Stimulated activated CD8-positive, alpha-beta memory T cell treated with anti-CD3 and anti-CD28 coated beads, Interleukin-7, amount 100 ng/mL, for 4 hours (primary cell): Measurements from ENCODE around the gene RGS10.

Source experiments
- DNase-seq, 2 donors: peaks; one replicate each; pipeline ENCODE4 v3.0.0-alpha.2; 2020; ENCODE audit warnings: low read depth in 2 of 2

RGS10 gene

DNA sequence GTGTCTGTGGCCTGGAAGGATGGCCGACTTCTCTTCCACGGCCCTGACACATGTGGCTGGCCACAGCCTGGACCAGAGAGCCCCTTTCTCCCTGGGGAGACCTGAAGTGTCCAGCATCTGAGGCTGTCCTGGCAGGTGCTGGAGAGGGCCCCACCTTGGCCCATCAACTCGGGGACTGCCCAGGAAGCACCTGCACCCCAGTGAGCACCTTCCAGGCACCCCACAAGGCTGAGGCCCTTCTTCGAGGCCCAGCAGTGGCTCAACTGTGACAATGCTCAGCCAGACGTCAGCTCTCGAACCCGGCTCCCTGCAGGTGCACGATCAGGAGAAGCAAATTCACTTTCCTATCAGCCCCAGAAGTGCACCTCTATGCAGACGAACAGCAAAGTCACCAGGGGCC lies 24.3 kb downstream of the RGS10 start:
- no peak for DNase-seq

DNA sequence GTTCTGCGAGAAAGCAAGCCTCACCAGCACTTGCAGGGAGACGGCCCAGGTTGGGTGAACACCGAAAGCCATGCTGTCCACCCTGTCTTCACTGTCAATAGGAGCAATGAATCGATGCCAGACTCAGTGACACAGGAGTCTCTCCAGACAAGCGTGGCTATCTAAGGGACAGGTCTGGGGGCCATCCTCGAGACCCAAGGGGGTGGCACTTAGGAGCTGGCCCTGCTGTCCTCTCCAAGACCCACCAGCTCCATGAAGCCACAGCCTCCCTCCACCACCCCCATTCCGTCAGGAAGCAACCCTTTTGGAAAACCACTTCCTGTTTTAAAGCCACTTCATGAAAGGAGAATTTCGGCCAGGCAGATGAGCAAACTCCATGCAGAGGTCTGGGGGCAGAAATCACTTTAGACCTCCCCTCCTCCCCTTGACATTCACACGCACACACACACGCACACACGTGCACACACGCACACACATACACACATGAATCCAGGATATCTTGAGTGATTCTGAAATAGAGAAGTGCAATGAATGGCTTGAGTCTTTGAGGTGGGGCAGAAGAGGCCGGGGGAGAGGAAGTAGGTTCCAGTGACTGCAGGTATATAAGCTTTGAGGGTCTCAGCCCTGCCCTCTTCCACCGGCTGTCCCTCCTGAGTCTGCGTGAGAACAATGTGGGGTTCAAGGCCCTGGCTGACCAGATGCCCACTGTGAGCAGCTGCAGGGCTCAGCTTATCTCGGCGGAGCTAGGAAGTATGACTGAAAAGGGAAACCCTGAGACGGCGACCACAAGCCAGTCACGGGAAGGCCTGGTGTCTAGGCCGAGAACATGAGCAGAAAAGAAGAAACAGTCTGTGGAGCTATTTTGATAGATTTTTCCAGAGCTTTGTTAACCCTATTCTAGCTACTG lies 25.0 kb downstream of the RGS10 start:
- peak in 1 of 2 donors; percentile 40 for DNase-seq

DNA sequence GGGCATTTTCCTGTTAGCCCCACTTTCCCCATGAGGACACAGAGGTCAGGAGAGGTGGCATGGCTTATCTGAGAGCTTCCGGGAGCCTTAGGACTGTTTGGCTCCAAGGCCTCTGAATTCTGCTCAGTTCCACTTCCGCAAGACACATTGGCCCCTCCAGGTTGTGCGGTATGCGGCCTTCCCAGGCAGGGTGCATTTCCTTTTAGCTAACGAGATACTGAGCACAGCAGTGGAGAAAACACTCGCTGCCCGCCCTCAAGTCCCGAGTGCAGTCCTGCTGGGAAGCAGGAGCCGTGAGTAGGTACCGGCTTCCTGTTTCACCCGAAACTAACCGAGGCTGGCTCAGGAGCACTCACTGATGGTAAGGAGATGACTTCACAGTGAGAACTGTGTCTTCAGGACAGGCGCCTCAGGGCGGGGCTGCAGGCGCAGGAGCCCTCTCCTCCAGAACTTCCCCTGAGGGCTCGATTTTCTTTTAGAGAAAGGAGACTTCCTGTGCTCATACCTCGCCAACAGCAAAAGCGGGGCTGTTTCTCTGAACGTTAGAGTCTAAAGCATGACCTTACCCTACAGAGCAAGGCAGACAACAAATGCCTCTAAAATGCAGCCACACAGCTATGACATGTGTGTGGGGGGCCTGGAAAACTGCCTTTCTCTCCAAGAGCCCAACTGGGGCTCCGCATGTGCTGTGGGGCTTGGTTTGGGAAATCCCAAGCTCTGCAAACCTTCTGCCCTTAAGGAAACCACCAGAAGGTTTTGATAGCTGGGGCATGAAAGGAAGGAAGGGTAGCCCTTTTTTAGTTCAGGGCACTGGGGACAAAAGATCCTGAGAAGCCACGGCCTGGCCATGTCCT lies 25.9 kb downstream of the RGS10 start:
- peak in 1 of 2 donors; percentile 24 for DNase-seq

DNA sequence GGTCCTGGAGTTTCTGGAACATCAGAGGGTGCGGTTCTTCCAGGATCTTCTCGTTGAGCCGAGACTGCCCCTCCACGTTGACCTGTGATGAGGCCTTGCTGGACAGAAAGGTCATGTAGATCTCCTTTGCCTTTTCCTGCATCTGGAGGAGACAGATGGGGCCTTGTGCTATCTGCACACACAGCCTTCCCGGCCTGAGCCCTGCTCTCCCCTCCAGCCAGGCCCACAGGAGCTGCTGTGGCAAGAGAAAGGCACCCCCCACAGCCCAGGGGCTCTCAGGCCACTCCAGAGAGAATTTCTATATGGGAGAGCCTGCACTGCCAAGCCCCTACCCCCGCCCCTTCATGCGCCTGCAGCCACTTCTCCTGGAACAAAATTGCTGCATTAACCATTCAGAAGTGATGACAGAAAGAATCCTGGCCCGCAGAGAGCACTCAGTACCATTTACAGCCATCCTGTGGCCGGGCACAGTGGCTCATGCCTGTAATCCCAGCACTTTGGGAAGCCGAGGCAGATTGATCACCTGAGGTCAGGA lies 26.9 kb downstream of the RGS10 start:
- DNase-seq: no peak

DNA sequence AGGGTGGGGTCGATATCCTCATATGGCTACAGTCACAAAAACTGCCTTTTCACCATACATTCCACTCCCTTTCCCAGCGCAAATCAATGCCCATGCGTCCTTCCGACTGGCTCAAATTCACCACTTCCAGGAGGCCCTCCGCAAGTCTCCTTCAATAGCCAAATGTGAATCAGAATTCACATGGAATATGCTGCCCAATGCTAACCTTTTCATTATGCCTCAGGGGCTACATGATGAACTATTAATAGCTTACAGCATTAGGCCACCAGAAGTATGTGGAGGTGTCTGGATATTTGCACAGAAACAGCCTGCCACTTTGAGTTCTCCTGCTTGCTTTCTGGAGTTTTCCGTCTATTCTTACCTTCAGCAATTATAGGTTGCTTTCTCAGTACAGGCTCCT lies 27.7 kb downstream of the RGS10 start:
- no peak for DNase-seq

DNA sequence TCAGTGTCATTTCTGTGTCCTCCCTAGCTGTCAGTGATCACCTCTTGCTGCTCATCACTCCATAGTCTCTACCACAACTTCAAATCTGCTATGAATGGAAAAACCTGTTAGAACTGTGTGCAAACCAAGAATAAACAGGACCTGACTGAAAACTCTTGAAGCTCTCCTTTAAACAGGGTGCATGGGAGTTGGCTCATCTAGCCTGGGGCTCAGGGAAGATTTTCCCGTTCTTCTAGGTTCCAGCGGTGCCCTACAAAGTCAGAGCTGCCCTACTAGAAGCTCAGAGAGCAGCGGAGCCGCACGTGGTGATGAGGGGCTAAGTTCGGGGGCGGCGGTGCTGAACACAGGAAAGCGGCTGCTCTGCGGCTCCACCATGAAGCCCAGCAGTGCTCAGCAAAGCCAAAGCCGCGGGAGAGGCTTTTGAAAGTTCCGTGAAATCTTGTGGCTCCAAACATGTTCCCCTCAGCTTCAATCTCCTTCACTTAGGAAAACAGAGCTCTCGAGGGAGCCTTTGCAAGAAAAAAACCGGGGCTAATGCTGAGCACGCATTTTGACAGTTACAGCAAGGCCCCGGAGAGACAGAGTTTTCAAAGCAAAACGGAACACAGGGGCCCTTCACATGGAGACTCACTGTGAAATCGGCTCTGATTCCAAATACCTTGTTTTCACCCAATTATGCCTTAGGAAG lies 30.5 kb downstream of the RGS10 start:
- DNase-seq: no peak

DNA sequence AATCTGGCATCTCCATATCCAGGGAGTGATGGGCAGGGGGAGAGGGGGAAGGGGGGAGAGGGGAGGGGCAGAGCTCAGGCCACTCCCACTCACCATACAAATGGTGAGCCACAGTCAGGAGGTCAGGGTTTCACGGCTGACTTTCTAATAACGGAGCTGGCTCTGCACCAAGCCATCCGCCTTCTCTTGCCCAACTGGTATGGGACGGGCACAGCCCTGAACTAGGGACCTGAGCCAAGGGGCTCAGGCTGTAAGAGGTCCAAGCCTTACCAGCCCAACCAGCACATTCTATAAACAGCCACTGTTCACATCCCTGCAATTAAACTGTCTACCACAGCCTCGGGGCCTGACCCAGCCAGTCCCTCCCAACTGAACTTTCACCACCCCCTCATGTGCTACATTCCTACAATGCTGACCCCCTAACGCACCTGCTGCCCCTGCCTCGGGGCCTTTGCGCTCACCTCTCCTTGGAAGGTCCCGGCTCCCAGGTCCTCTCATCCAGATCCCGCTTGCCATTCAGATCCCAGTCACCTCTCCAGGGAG lies 32.5 kb downstream of the RGS10 start:
- no peak for DNase-seq

DNA sequence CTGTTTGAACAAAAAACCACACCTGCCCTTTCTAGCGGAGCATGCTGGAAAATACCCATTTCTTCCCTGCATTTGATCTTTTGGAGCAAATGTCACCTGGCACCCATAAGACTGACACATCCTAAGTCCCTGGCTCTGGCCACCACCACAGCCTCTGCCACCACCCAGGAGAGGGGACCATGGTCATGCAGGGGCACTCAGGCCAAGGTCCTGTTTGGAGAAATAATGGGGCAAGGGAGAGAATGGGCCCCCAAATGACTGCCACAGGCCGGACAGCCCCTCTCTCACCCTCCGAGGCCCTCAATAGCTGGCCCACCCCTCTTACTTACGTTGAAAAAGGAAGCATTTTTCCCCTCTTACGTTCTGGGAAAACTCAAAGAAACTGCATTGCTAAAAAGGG lies 35.4 kb downstream of the RGS10 start:
- DNase-seq: no peak

DNA sequence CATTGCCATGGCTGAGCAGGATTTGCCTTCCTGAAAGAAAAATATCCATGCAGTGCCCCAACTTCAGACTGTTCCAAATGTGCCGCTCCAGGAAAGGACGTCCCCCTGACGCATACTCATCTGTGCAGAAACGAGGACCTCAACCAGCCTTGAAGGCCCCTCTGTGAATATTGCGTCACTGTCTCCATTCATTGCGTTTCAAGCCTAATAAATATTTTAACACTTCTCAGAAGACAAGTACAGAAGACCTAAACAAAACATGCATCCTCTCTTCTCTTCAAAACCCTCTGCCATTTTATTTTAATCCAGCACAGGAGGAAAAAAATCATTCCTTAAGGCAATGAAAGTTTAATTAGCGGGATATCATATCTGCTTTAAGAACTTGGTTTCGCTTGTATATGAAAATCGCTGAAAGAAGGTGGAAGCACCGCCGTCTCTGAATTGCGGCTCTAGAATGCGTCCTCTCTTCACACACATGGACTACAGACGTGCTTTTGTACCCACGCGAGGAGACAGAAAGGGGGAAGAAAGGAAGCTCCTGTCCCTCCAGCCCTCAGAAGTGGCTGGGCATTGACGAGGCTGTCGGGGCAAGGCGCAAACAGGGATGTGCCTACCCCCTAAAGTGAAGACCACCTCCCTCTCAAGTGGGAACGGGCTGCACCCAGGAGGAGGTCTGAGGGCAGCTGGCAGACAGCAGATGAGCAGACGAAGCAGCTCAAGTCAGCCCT lies 36.8 kb downstream of the RGS10 start:
- DNase-seq: no peak

DNA sequence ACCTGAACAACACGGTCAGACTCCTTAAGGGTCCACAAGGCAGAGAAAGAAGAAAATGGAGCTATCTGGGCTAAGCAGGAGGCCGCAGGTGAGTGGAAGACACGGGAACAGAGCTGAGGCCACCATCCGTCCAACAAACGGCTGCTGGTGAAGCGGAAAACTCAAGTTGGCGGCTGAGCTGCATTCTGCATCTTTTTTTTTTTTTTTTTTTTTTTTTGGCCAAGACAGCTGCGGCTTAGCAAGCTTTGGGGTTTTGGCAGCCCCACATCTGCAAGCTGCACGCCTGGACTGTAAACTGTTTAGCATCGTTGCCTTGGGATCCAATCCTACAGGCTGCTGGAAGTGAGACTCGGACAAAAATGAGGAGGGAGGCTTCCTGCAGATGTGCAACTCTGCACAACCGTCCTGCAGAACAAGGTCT lies 37.4 kb downstream of the RGS10 start:
- no peak for DNase-seq

DNA sequence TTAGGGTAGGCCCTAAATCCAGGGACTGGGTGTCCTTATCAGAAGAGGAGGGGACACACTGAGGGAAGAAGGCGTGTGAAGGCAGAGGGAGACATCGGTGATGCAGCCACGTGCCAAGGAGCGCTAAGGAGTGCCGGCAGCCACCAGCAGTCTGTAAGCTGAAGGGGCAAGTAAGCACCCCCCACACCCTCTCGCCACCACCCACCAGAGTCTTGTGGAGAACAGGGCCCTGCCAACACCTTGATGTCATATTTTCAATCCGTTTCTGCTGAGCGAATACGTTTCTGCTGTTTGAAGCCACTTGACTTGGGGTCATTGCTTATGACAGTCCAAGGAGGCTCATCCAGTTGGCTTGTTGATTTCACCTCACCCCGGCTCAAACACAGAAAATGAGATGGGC lies 37.9 kb downstream of the RGS10 start:
- no peak for DNase-seq

DNA sequence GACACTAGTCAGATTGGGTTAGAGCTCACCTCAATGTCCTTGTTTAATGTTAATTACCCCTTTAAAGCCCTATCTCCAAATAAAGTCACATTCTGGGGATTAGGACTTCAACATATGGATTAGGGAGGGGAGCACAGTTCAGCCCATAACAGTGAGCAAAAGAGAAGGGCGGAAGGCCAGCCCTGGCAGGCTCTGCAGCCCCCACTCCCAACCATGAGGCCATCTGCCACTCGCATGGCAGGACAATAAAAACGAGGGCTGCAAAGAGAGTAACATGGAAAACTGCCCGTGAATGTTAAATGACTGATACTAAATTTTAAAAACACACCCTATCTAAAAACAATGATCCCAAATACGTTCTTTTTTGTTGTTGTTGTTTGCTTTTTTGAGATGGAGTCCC lies 38.7 kb downstream of the RGS10 start:
- no peak for DNase-seq

DNA sequence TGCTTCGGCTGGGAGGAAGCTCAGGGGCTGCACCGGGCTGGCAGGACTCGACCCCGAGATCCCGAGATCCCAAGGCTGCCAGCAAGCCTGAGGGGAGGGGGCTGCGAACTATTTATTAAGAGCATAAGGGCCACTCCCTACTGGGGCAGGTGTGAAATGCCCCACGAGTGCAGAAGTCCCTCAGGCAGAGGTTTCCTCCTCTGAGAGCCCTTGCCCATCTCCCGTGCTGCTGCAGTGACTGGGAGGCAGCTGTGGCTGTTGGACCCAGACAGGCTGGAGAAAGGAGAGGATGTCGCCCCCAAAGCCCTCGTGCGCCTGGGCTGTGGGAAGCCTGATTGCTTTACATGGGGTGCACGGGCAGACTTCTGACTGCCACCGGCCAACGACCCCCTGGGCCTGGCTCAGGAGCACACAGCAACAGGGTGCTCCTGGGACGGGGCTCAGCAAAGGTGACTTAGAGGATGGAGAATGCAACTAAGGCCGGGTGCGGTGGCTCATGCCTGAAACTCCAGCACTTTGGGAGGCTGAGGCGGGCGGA lies 39.8 kb downstream of the RGS10 start:
- DNase-seq: no peak

DNA sequence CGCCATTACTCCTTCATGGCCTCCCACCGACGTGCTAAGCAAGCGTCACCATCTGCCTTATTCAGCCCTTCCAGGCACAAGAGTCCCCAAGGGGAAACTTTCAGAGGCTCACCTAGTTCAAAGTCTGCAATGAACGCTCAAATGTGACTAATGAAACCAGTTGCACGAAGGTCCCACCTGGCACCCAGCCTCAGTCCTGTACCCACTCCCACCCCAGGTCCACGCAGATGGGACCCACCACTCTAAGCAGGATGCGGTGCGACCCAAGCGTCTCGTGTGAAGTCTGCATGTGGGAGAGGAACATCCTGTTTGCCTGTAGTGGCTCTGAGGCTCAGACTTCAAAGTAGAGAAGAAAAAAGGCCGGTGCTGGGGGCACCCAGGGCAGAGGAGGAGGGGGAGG lies 40.3 kb downstream of the RGS10 start:
- DNase-seq: peak; percentile 75 to 76

DNA sequence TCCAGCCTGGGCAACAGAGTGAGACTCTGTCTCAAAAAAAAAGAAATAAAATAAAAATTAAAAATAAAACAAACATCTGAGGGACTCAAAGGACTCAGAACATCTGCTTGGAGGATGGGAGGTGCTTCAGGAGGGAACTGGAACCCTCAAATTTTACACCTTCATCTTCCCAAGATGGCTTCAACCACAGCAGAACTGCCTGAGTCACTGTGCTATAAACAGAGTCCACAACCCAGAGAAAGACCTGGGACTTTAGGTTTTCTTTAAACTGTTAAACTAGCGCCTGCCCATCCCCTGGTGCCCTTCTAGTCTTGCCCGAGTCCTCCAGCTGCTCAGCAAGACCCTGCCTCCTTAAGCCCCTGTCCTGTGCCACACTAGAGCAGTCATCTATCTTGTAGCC lies 40.8 kb downstream of the RGS10 start:
- DNase-seq: no peak

DNA sequence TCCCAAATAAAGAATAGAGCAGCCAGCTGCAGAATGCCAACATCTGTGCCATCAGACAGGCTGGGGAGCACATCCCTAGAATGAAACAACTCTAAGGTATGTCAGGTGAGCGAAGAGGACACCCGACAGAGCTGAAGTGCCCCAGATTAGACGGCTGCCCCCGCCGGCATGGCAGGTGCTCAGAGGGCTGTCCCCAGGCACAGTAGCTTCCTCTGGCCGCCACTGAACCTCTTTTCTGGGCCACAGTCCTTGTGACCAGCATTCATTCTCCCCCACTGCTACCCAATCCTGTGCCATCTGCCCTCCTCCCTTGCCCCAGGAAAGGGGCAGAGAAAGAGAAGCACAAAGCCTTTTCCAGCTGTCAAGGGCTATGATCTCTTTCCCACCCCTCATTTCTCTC lies 41.7 kb downstream of the RGS10 start:
- no peak for DNase-seq

DNA sequence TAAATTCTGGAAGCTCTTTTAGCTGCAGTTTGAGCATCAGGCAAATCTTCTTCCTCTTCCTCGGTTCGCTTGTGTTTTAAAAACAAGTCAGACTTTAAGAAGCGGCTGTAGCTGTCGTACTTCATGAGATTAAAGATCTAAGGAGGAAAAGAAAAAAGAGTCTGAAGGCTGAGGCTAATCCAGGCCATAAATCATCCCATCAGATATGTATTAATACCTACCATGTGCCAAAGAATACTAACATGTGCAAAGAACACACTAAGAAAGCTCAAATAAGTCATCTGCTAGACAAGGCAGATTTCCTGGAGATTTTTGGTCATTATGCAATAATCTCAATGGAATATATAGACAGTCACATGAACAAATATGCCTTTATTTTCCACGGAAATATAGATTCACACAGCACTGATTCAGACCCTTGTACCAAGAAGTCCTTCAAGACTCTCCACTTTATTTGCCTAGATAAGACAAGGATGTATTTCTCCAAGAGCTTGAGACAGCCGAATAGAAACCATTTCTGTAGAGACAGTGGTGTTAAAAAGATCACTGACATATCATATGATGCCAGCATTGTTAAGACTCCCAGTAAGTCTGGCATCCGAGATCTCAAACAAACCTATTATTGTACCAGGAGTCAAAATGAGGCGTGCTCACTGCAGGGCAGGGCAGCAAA lies 42.3 kb downstream of the RGS10 start:
- no peak for DNase-seq

DNA sequence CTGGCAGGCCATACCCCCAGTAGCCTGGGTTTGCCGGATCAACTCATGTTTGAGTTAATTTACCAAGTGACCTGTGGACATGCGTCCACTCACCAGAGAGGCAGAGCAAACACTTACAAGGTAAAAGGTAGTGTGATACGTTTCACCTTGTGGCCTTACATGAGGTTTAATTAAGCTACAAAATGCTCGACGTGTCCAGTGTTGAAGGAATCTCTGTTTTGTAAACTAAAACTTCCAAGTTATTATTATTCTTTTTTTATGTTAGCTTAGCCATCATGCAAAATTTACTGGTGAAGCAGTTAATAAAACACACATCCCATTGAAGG lies 42.9 kb downstream of the RGS10 start:
- no peak for DNase-seq

DNA sequence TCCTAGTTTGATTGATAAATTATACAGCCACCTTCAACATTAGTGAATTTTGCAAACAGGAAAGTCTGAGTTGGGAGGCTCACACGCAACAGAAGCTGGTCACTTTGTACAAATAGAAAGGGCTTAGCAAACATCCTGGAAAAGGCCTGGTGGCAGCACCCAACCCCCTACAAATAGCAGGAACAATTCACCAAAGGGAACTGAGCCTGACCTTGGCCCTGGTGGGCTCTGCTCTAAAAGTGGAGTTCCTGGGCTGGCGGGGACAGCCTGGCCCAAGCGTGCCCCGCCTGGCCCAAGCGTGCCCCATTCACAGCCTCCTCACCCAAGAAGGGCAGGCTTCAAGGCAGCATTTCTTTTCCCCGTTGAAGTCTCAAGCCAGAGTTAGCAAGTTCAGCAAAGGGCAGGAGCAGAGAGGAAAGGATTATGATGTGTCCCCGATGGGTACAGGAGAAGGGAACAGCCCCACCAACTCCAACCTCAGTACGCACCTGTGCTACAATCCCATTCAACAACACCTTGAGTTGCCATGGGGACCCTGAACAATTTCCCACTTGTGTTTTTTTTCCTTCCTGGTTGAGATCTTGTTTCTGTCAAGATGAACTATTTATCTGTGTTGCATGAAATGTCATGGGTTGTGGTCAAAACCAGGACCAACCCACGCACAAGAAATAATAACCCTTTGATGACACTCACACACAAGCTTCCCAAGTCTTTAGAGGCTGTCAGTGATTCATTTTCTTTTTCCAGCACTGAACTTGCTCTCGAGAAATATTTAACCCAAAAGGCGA lies 43.4 kb downstream of the RGS10 start:
- no peak for DNase-seq

DNA sequence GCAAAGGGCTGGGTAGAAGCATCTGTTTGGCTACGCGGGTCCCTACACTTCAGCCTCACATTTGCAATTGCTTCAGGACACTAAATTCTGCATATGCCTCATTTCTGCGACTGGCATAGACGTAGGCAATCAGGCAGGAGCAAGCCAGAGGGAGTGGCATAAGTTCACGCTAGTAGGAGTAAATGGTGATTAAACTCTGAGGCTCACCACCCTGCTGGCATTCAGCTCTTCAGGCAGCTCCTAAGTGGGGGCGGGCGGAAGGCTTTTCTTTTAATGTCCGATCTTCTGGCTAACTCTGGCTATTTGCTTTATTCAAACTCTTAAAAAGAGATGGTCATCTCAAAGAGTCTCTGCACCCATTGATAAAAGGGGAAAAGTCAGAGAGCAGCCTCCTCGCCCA lies 45.3 kb downstream of the RGS10 start:
- DNase-seq: no peak
